GM12892 (cell line): ENCODE measurements around the gene ACLY.

Experiments used
- POLR2A ChIP-seq: IDR thresholded peaks from 2 replicates; pipeline ENCODE4 v1.6.1; 2011; ENCODE audit warnings: low read depth, low read length, control low read depth
- POLR2AphosphoS5 ChIP-seq: IDR thresholded peaks from 2 replicates; pipeline ENCODE4 v1.6.1; 2011; ENCODE audit warnings: low read depth, low read length, control low read depth
- TAF1 ChIP-seq: IDR thresholded peaks from 2 replicates; pipeline ENCODE4 v1.6.1; 2011; ENCODE audit warnings: low read depth, mild to moderate bottlenecking, control low read depth, low read length, borderline replicate concordance

DNA sequence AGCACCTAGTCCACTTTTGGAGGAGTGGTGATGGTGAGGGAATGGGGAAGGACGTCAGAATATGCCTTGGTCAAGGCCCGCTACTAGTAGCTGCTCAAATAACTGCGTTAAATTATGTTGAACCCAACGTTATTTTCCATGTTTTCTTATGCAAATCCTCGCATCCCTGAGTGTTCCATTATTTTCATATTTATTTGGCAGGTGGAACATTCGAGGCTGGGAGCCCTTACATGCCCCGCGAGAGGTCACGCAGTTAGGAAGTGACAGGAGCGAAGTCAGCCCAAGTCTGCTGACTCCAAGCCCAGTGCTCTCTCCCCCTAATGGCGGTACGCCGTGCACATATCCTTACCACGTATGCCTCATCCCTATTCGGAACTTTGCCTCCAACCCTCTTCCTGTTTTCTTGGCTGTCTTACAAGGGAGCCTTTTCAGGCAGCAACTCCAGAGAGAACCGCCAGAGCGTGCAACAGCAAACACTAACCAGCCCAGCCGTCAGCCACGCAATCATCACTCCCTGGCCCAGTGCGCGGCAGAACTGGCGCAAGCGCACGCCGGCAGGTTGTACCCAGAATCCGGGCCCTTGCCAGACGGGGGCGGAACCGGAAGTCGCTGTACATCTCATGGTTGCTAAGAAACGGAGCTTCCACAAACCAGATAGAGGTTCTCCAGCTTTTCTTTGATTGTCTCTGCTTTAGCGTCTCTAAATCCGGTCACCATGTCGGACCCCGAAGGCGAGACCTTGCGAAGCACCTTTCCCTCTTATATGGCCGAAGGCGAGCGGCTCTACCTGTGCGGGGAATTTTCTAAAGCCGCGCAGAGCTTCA, 11.5 kb upstream of the ACLY start, which contains the start of gene ODAD4:
- peak; percentile 90 for TF ChIP-seq POLR2A
- TF ChIP-seq TAF1, result peak; percentile 41; the same call in 1 of the 2 replicates
- TF ChIP-seq POLR2AphosphoS5, result peak; percentile 91
